ENCODE data around the gene ACER2.

ACER2 gene

DNA sequence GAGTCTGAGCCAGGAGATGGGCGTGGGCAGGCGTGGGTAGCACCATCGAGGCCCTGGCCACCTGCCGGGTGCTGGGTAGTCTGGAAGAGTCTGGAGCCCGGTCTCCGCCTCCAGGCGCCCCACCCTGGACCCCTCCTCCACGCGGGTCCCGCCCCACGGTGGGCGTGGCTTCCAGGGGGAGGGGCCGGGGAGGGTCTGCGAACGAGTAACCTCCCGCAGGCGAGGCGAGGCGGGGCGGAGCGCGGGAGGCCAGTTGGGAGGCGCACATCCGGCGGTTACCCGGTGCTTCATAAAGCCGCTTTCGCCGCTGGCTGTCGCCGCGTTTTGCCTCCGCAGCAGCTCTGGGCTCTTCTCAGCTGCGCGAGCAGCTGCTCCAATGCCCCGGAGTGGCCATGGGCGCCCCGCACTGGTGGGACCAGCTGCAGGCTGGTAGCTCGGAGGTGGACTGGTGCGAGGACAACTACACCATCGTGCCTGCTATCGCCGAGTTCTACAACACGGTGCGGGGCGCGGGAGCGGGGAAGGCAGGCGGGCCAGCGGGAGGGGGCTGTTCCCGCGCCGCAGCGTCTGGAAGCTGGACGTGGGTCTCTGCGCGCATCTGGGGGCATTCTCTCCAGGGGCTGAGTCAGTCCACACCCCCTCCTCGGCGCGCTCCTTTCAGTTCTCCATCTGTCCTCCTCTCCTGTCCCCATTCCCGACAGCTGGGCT is at the start of gene ACER2:
ACER2 (plus strand) TSS at position 317 of the 708 bp plus-strand sequence; CDS start at position 393, 76 bp downstream.
- ATAC-seq, result peak; percentile 94
- TF ChIP-seq TSHZ2 (CRISPR knock-in tag; IDR thresholded peaks at IDR 0.05) (no peak), TOX (CRISPR knock-in tag; IDR thresholded peaks at IDR 0.05; ENCODE audit: borderline replicate concordance) (no peak), PPARA (CRISPR knock-in tag; IDR thresholded peaks at IDR 0.05; ENCODE audit: borderline replicate concordance) (no peak), SNAI2 (CRISPR knock-in tag; IDR thresholded peaks at IDR 0.05) (no peak)
- TF ChIP-seq, protein P1, sequence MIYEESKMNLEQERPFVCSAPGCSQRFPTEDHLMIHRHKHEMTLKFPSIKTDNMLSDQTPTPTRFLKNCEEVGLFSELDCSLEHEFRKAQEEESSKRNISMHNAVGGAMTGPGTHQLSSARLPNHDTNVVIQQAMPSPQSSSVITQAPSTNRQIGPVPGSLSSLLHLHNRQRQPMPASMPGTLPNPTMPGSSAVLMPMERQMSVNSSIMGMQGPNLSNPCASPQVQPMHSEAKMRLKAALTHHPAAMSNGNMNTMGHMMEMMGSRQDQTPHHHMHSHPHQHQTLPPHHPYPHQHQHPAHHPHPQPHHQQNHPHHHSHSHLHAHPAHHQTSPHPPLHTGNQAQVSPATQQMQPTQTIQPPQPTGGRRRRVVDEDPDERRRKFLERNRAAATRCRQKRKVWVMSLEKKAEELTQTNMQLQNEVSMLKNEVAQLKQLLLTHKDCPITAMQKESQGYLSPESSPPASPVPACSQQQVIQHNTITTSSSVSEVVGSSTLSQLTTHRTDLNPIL (CRISPR knock-in tag; IDR thresholded peaks at IDR 0.05; ENCODE audit: low read depth), result no peak
- TF ChIP-seq, protein P2, sequence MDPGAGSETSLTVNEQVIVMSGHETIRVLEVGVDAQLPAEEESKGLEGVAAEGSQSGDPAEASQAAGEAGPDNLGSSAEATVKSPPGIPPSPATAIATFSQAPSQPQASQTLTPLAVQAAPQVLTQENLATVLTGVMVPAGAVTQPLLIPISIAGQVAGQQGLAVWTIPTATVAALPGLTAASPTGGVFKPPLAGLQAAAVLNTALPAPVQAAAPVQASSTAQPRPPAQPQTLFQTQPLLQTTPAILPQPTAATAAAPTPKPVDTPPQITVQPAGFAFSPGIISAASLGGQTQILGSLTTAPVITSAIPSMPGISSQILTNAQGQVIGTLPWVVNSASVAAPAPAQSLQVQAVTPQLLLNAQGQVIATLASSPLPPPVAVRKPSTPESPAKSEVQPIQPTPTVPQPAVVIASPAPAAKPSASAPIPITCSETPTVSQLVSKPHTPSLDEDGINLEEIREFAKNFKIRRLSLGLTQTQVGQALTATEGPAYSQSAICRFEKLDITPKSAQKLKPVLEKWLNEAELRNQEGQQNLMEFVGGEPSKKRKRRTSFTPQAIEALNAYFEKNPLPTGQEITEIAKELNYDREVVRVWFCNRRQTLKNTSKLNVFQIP (CRISPR knock-in tag; IDR thresholded peaks at IDR 0.05; ENCODE audit: borderline replicate concordance, low read depth), result no peak

DNA sequence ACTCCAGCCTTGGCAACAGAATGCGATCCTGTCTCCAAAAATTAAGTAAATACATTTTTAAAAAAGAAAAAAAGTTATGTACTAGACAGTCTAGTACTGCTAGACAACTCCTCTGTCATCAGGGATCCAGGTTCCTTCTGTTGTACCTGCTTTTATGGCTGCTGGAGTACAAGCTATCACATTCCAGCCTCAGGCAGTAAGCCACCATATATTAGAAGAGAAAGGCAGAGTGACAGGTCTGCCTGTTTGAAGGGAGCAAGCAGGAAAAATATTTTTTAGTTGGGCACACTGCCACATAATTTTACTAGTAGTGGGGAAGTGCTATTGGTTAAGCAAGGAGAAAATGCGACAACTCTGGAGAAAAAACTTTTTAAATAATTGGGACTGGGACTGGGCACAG is 39.7 kb upstream of the ACER2 start:
- TF ChIP-seq PPARA (CRISPR knock-in tag; IDR thresholded peaks at IDR 0.05; ENCODE audit: borderline replicate concordance) (no peak), ZNF565 (CRISPR knock-in tag; conservative IDR thresholded peaks at IDR 0.05; ENCODE audit: low read depth) (no peak), ISL1 (CRISPR knock-in tag; IDR thresholded peaks at IDR 0.05) (no peak), ZFP3 (CRISPR knock-in tag; IDR thresholded peaks at IDR 0.05) (no peak), SNAI2 (CRISPR knock-in tag; IDR thresholded peaks at IDR 0.05) (no peak), ESRRG (CRISPR knock-in tag; IDR thresholded peaks at IDR 0.05) (no peak), TSHZ2 (CRISPR knock-in tag; IDR thresholded peaks at IDR 0.05) (no peak), ZNF70 (CRISPR knock-in tag; IDR thresholded peaks at IDR 0.05) (no peak), GLIS3 (CRISPR knock-in tag; IDR thresholded peaks at IDR 0.05) (no peak), BACH2 (CRISPR knock-in tag; IDR thresholded peaks at IDR 0.05; ENCODE audit: borderline replicate concordance) (no peak), OSR1 (CRISPR knock-in tag; IDR thresholded peaks at IDR 0.05) (no peak), TCF4 (CRISPR knock-in tag; IDR thresholded peaks at IDR 0.05; ENCODE audit: borderline replicate concordance) (no peak), ZC3H10 (CRISPR knock-in tag; IDR thresholded peaks at IDR 0.05) (no peak)
- TF ChIP-seq, protein P2 (CRISPR knock-in tag; IDR thresholded peaks at IDR 0.05; ENCODE audit: borderline replicate concordance, low read depth), result no peak
- TF ChIP-seq, protein P1 (CRISPR knock-in tag; IDR thresholded peaks at IDR 0.05; ENCODE audit: low read depth), result no peak
- ATAC-seq, result no peak

GRCh38 chr9:19371942-19372341 is 36.9 kb upstream of the ACER2 start:
- ATAC-seq, result peak; percentile 71
- TF ChIP-seq ARNTL (CRISPR knock-in tag; IDR thresholded peaks at IDR 0.05; ENCODE audit: borderline replicate concordance, low read depth), result no peak
- TF ChIP-seq PPARA (CRISPR knock-in tag; IDR thresholded peaks at IDR 0.05; ENCODE audit: borderline replicate concordance), result no peak
- TF ChIP-seq ISL1 (CRISPR knock-in tag; IDR thresholded peaks at IDR 0.05), result no peak
- no peak for TF ChIP-seq ESRRG (CRISPR knock-in tag; IDR thresholded peaks at IDR 0.05)
- no peak for TF ChIP-seq ZFP3 (CRISPR knock-in tag; IDR thresholded peaks at IDR 0.05)
- TF ChIP-seq, protein P1 (CRISPR knock-in tag; IDR thresholded peaks at IDR 0.05; ENCODE audit: low read depth), result no peak
- TF ChIP-seq GLIS3 (CRISPR knock-in tag; IDR thresholded peaks at IDR 0.05), result no peak
- no peak for TF ChIP-seq ZFP30 (CRISPR knock-in tag; IDR thresholded peaks at IDR 0.05)
- no peak for TF ChIP-seq TCF4 (CRISPR knock-in tag; IDR thresholded peaks at IDR 0.05; ENCODE audit: borderline replicate concordance)
- no peak for TF ChIP-seq ZNF565 (CRISPR knock-in tag; conservative IDR thresholded peaks at IDR 0.05; ENCODE audit: low read depth)
- TF ChIP-seq ZNF8 (CRISPR knock-in tag; IDR thresholded peaks at IDR 0.05), result no peak
- no peak for TF ChIP-seq RARB (CRISPR knock-in tag; IDR thresholded peaks at IDR 0.05)
- TF ChIP-seq BACH2 (CRISPR knock-in tag; IDR thresholded peaks at IDR 0.05; ENCODE audit: borderline replicate concordance), result no peak

Data from SK-N-SH treated with all-trans-retinoic acid at 6 μM for 48 hours (cell line).